HG03432 (cell line): ENCODE data around the gene ZFP64.
"Not testable (repeated sequence)": the region's sequence is repeated elsewhere in the genome, so short reads cannot be mapped to it uniquely, and the experiment has no call there.

Experiments
- ATAC-seq: cut with Tn5 transposase; IDR thresholded peaks from one replicate; pipeline ENCODE4 v1.9.1; 2021; ENCODE audit warnings: mild to moderate bottlenecking, moderate library complexity; ENCODE audit not compliant: unreplicated experiment

The ZFP64 gene

GRCh38 chr20:52191132-52191915 lies at the start of gene ZFP64:
TSS of gene ZFP64 (minus strand) at chr20:52191779. CDS start at chr20:52191636, 143 bp downstream.
- ATAC-seq: peak; percentile 76

- no peak for ATAC-seq
Measured at GRCh38 chr20:52240802-52241201, 49.2 kb upstream of the ZFP64 start.

- no peak for ATAC-seq
Measured at GRCh38 chr20:52239102-52239501, 47.5 kb upstream of the ZFP64 start.

- no peak for ATAC-seq
Measured at GRCh38 chr20:52236292-52236691, 44.7 kb upstream of the ZFP64 start.

- no peak for ATAC-seq
Measured at GRCh38 chr20:52235129-52235528, 43.5 kb upstream of the ZFP64 start.

GRCh38 chr20:52234302-52235045 lies 42.9 kb upstream of the ZFP64 start:
- no peak for ATAC-seq

GRCh38 chr20:52231230-52231746 lies 39.7 kb upstream of the ZFP64 start:
- ATAC-seq: no peak

GRCh38 chr20:52230409-52230808 lies 38.8 kb upstream of the ZFP64 start:
- ATAC-seq: no peak

GRCh38 chr20:52229346-52229745 lies 37.8 kb upstream of the ZFP64 start:
- ATAC-seq: not testable (repeated sequence)

GRCh38 chr20:52226370-52226769 lies 34.8 kb upstream of the ZFP64 start:
- ATAC-seq: no peak

- no peak for ATAC-seq
Measured at GRCh38 chr20:52224920-52225319, 33.3 kb upstream of the ZFP64 start.

GRCh38 chr20:52221362-52221761 lies 29.8 kb upstream of the ZFP64 start:
- not testable (repeated sequence) for ATAC-seq

GRCh38 chr20:52220891-52221290 lies 29.3 kb upstream of the ZFP64 start:
- ATAC-seq: not testable (repeated sequence)

GRCh38 chr20:52219441-52219840 lies 27.9 kb upstream of the ZFP64 start:
- no peak for ATAC-seq

GRCh38 chr20:52217689-52218395 lies 26.3 kb upstream of the ZFP64 start:
- no peak for ATAC-seq

GRCh38 chr20:52213995-52214394 lies 22.4 kb upstream of the ZFP64 start:
- no peak for ATAC-seq

GRCh38 chr20:52212943-52213342 lies 21.4 kb upstream of the ZFP64 start:
- no peak for ATAC-seq

- ATAC-seq: no peak
Measured at GRCh38 chr20:52210037-52210990, 18.7 kb upstream of the ZFP64 start.

GRCh38 chr20:52209154-52209571 lies 17.6 kb upstream of the ZFP64 start:
- ATAC-seq: no peak
